Activated naive CD8-positive, alpha-beta T cell treated with anti-CD3 and anti-CD28 coated beads for 36 hours (primary cell): ENCODE data around the gene ANKRD39. TPM values are rescaled to one million over a fixed set of nuclear protein-coding genes. Genes with fewer than 3 reads are reported as not detected.
"Not testable (repeated sequence)": the region's sequence is repeated elsewhere in the genome, so short reads cannot be mapped to it uniquely, and the experiment has no call there.

Source experiments
- DNase-seq: peaks from one replicate; pipeline ENCODE4 v3.0.0; 2021
- H3K27ac Mint-ChIP-seq: one replicate; pipeline ENCODE4 v1.8.0; 2022; ENCODE audit warnings: mild to moderate bottlenecking, moderate library complexity, mixed read lengths
- H3K27me3 Mint-ChIP-seq: one replicate; pipeline ENCODE4 v1.8.0; 2022; ENCODE audit warnings: mild to moderate bottlenecking, mixed read lengths
- H3K36me3 Mint-ChIP-seq: one replicate; pipeline ENCODE4 v1.8.0; 2021; ENCODE audit warnings: mild to moderate bottlenecking, mixed read lengths
- H3K4me1 Mint-ChIP-seq: one replicate; pipeline ENCODE4 v1.8.0; 2021; ENCODE audit warnings: mixed read lengths
- H3K4me3 Mint-ChIP-seq: one replicate; pipeline ENCODE4 v1.8.0; 2022; ENCODE audit warnings: mild to moderate bottlenecking, moderate library complexity, mixed read lengths
- H3K9me3 Mint-ChIP-seq: one replicate; pipeline ENCODE4 v1.8.0; 2022; ENCODE audit warnings: mixed read lengths
- total RNA-seq, 2 experiments: library from RNA; stranded (reverse); gene quantifications; one replicate each; pipeline ENCODE4 v1.2.3, GENCODE V29; 2021

Gene ANKRD39
- total RNA-seq, 2 experiments from 2014 or later: 22.7 to 25.2 TPM

DNA sequence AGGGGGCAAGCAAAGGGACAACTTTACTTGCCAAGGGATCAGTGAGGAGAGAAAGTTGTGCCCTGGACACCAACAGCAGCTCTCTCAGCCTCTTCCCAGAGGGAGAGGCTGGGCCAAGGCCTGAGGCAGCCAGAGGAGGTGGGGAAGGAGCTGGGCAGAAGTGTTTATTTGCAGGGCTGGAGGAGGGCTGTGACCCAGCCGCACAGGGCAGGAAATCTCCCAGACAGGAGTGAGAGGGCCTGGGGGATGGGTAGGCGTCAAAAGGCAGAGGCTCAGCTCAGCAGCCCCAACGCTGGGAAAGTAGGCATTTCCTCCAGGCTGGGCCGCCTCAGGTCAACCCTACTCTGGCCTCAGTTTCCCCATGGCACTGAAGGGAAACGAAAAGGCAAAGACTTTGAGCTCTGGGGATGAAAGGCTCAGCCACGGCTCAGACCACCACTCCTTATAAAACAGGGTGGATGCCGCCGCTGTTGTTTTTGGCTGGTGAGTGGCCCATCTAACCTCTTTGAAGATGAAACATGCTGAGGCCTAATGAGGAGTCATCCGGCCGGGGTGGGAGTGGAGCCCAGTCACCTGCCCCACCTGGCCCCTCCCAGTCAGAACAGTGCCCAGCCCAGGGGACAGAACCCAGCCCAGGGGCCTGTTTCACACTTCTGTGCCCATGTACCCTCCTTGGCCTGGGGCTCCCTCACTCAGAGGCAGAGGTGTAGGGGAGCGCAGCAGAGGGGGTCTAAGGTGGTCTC is 33.9 kb upstream of the ANKRD39 start:
- H3K27me3 Mint-ChIP-seq: no peaks in the 10 kb centered on the region
- H3K27ac Mint-ChIP-seq: no peak overlapping the region
- DNase-seq: no peak

DNA sequence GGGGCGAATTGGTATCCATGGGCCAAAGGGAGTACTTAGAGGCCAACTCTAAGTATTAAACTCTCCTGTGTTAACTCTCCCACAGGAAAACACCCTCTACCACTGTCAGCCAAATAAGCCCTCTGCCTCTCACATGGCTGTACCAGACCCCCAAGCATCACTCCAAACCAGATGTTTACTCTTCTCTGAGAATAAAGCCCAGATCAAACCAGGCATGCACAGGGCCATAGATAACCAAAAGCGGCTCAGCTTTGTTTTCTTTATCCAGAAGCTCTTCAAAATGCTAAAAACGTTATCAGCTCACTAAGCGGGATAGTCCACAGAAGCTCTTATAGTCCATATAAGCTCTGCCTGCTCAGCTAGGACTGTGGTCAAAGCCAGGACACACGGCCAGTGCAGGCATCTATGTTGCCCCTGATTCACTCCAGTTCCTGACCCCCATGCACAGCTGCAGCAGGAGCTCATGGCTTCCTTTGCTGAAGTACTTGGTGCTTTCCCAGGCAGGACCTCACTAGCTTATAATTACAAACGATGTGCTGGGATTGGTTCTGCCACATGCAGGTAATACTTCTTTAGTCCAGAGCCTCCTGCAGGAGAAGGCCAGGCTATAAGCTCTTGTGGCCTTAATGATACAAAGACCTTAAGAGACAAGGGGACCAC is 33.0 kb upstream of the ANKRD39 start:
- no peak for DNase-seq
- H3K9me3 Mint-ChIP-seq: no peaks in the 10 kb centered on the region
- H3K4me3 Mint-ChIP-seq: no peak overlapping the region
- H3K27me3 Mint-ChIP-seq: no peaks in the 10 kb centered on the region
- H3K27ac Mint-ChIP-seq: no peak overlapping the region
- H3K4me1 Mint-ChIP-seq: peaks cover 18% of the 10 kb centered on the region
- no peaks in the 10 kb centered on the region for H3K36me3 Mint-ChIP-seq

More for the DNA sequence above, 33.9 kb upstream of the ANKRD39 start:
- H3K36me3 Mint-ChIP-seq: no peaks in the 10 kb centered on the region
- no peak overlapping the region for H3K4me3 Mint-ChIP-seq
- H3K9me3 Mint-ChIP-seq: no peaks in the 10 kb centered on the region
- peaks cover 25% of the 10 kb centered on the region for H3K4me1 Mint-ChIP-seq

DNA sequence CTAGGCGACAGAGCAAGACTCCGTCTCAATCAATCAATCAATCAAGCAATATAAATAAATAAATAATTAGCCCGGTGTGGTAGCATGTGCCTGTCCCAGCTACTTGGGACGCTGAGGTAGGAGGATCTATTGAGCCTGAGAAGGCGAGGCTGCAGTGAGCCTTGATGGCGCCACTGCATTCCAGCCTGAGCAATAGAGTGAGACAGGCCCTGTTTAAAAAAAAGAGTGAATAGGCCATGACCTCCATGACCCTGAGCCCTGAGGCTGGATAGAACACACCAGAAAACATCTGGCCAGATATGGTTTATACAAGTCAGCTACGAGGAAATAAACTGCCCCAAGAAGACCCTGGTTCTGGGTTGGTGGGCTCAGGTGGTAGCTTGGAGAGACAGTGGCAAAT is 32.4 kb upstream of the ANKRD39 start:
- Mint-ChIP-seq H3K9me3 (no peaks in the 10 kb centered on the region), H3K27ac (no peak overlapping the region), H3K4me3 (no peak overlapping the region), H3K4me1 (peaks cover 17% of the 10 kb centered on the region), H3K36me3 (no peaks in the 10 kb centered on the region), H3K27me3 (no peaks in the 10 kb centered on the region)
- DNase-seq: no peak

DNA sequence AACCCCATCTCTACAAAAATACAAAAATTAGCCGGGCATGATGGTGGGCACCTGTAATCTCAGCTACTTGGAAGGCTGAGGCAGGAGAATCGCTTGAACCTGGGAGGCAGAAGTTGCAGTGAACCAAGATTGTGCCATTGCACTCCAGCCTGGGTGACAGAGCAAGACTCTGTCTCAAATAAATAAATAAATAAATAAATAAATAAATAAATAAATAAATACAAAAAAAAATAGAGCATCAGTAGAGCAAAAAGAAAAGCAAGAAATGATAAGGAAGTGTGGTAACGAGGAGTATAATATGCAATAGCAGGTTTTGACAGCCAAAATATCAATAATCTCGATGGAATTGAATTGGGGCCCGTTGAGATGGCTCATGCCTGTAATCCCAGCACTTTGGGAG is 31.7 kb upstream of the ANKRD39 start:
- not testable (repeated sequence) for H3K4me3 Mint-ChIP-seq, H3K9me3 Mint-ChIP-seq, H3K27me3 Mint-ChIP-seq, H3K27ac Mint-ChIP-seq, H3K36me3 Mint-ChIP-seq, DNase-seq
- peaks cover 13% of the 10 kb centered on the region for H3K4me1 Mint-ChIP-seq

DNA sequence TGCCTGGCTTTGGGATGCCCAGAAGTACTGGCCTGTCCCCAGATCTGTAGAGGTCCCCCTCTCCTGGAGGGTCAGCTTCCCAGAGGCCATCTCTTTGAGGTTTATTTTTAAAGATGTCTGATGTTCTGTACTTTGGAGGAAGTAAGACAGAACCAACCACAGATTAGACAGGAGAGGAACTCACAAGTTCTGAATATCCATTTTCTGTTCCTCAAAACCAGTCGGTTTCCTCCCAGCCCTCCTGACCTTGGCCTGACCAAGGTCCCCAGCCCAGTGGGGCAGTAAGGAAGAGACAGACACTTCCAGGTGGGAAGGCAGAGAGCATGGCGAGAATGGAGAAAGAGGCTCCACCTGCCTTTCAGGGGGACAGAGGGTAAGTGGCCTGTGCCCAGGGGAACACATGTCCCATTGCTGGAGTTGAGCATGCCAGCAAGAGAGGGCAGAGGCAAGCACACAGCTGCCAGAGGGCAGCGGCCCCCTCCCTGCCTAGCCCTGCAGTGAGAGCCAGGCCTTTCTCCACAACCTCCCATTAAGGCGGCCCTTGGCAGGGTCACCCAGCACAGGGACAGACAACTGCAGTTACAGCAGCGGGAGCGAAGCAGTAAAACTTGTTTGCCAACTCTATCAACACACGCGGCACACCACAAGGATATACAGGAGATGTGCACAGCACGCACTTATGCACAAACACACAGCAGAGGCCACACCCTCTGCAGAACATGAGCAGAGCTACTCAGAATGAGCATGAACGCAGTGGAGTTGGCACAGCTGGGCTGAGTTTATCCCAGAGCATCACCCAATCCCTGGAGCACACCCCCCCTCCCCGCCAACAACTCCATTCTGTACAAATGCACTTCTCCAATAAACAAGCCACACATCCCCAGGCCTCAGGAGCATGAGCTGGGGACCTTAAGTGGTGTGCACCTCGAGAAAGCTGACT is 30.5 kb upstream of the ANKRD39 start:
- no peaks in the 10 kb centered on the region for H3K9me3 Mint-ChIP-seq

DNA sequence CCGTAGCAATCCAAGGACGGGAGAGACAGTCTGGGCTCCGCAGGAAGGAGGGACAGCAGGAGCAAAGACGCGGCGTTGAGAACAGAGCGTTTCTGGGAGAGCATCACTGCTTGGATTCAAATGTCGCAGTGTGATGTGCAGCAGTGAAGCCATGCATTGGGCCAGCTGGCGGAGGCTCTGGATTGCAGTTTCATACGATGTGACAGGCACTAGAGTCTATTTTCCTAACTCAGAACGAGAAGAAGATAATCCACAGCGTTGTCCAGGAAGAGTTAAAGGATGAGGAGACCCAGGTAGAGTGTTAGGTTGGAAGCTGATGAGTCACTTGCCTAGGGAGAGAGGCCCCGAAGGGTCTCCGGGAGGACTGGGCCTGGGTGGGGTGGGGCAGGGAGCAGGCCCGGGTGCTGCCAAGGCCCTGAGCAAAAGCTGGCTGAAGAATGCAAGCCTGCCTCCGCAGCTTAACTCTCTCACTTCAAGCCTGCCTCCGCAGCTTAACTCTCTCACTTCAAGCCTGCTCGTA is 29.7 kb upstream of the ANKRD39 start:
- Mint-ChIP-seq H3K9me3 (no peaks in the 10 kb centered on the region), H3K27ac (no peak overlapping the region), H3K4me3 (no peak overlapping the region), H3K36me3 (no peaks in the 10 kb centered on the region), H3K27me3 (no peaks in the 10 kb centered on the region), H3K4me1 (peaks cover 10% of the 10 kb centered on the region)
- DNase-seq: no peak

More for the DNA sequence above, 30.5 kb upstream of the ANKRD39 start:
- no peak overlapping the region for H3K4me3 Mint-ChIP-seq
- no peaks in the 10 kb centered on the region for H3K36me3 Mint-ChIP-seq
- no peaks in the 10 kb centered on the region for H3K27me3 Mint-ChIP-seq
- H3K27ac Mint-ChIP-seq: no peak overlapping the region
- no peak for DNase-seq
- H3K4me1 Mint-ChIP-seq: peaks cover 13% of the 10 kb centered on the region

DNA sequence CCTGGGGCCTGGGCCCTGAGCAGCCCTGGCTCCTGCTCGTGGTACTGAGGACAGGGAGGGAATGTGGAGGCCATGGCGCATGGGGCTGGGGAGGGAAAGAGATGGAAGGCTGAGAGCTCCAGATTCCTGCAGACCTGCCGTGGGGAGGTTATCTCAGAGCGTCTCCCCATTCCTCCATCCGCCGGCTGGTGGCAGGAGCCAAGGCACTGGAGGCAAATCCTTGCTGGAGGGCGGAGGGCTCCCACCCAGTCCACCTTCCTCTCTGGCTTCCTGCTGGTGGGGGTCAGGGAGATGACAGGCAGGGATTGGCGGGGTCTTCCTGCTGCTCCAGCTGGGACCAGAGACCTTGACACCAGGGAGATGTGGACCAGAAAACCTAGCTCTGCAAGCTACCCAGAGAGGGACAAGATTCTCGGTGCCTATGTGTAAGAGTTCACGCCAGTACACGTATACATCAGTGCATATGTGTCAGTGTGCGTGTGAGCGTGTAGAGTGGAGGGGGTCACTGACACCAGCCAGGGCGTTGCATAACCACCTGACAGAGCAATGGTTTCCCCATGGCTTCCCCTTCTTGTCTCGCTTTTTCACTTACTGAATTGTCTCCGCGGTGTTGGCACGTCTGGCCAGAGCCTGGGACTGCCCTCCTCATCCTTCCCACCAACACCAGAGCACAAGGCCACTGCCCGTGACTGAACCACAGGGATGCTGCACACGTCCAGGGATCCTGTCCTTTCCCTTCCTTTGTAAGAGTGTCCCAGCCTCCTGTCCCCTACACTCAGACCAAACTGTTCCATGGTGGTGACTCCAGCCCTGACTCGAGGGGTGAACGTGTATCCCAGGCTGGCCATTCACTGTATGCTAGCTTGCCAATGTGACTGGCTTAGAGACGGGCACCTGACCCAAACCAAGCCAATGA is 27.9 kb upstream of the ANKRD39 start:
- H3K36me3 Mint-ChIP-seq: no peaks in the 10 kb centered on the region
- H3K27ac Mint-ChIP-seq: no peak overlapping the region
- no peak for DNase-seq
- no peak overlapping the region for H3K4me3 Mint-ChIP-seq
- no peaks in the 10 kb centered on the region for H3K9me3 Mint-ChIP-seq
- no peaks in the 10 kb centered on the region for H3K27me3 Mint-ChIP-seq
- peaks cover 2% of the 10 kb centered on the region for H3K4me1 Mint-ChIP-seq

DNA sequence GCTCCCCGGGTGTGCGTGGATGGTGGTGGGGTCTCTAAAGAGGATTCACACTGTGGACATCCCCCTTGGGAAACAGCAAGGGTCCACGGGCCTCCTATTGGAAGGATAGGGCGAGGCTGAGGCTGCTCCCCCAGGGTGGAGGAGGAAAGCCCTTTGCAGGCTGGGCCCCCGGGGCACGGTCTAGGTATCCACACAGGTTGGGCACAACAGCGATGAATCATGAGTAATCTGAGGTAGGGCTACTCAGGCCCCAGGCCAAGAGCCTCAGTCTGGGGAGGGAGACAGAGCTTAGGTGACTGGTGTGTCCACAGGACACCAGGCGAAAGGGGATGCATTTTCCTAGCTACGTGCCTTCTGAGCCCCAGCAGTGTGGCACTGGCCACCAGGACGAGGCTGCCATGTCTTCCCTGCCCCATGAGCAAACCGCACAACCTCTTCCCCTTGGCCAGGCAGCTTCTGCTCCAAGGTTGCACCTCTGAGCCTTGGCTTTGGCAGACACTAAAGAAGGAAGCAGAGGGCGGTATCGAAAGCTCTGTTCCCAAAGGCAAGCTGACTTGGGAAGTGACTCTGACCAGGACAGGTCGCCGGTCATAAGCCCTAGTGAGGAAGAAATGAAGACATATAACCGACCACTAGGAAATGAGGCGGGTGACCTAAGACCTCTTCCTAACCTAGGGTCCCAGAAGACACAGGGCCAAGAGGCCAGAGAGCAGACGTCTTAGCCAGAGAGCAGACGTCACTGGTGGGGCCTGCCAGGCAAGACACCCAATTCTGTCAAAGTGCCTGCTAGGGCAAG is 26.7 kb upstream of the ANKRD39 start:
- no peak overlapping the region for H3K4me3 Mint-ChIP-seq
- DNase-seq: no peak
- H3K27ac Mint-ChIP-seq: no peak overlapping the region
- H3K4me1 Mint-ChIP-seq: no peaks in the 10 kb centered on the region
- no peaks in the 10 kb centered on the region for H3K36me3 Mint-ChIP-seq
- no peaks in the 10 kb centered on the region for H3K9me3 Mint-ChIP-seq
- H3K27me3 Mint-ChIP-seq: no peaks in the 10 kb centered on the region

DNA sequence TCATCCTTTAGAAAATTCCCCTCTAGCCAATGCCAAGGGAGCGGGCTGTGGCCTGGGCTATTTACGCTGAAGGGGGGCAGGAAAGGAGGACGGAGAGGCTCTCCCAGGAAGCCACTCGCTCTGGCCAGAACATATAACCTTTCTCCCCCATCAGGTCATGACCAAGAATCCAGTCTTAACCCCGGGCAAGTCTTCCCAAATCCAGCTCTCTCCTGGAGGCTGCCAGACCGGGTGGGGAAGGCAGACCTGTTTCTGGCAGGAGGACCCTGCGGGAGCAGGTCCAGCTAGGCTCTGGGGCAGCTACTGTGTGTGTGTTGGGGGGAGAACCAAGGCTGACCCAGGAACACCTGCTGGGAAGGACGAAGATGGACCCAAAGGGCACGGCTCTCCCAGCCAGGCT is 25.5 kb upstream of the ANKRD39 start:
- DNase-seq: no peak
- H3K27me3 Mint-ChIP-seq: no peaks in the 10 kb centered on the region
- no peak overlapping the region for H3K4me3 Mint-ChIP-seq
- H3K9me3 Mint-ChIP-seq: no peaks in the 10 kb centered on the region
- no peaks in the 10 kb centered on the region for H3K36me3 Mint-ChIP-seq
- H3K4me1 Mint-ChIP-seq: no peaks in the 10 kb centered on the region
- H3K27ac Mint-ChIP-seq: no peak overlapping the region

DNA sequence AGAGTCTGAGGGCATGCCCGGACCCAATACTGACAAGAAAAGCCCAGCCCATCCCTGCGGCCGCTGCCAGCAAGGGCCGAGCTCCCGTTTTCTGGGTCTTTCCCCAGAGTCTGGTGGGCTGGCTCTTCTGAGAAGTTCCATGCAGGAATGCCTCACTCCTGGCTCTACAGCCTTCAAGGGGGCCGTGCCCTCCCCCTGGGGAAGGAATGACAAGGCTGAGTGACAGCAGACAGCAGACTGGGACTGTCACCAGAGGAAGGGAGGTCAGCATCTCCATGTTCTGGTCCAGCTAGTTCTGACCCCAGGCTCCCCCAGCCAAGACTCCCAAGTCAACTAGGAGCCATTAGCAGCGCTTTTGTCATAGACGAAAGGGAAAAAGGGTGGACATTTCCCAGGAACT is 25.1 kb upstream of the ANKRD39 start:
- Mint-ChIP-seq H3K4me1 (no peaks in the 10 kb centered on the region), H3K4me3 (no peak overlapping the region), H3K27me3 (no peaks in the 10 kb centered on the region), H3K27ac (no peak overlapping the region), H3K36me3 (no peaks in the 10 kb centered on the region), H3K9me3 (no peaks in the 10 kb centered on the region)
- no peak for DNase-seq

DNA sequence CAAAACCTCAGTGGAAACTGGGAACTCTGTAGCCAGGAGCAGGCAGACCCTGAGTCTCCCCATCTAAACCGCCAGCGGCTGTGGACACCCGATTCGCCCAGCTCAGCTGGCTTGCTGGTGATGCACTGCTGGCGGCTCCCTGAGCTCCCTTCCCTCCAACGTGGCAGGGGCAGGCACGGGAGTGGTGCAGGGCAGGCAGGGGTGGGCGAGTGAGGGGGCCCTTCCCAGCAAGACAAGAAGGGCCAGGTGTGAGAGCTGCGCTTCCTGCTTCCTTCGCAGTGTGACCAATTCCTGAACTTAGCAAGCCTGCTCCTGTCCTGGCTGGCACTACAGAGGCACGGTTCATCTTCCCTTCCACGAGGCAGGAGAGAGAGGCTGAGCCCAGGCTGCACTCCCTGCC is 24.4 kb upstream of the ANKRD39 start:
- Mint-ChIP-seq H3K36me3 (no peaks in the 10 kb centered on the region), H3K4me3 (no peak overlapping the region), H3K27ac (no peak overlapping the region), H3K4me1 (no peaks in the 10 kb centered on the region), H3K9me3 (no peaks in the 10 kb centered on the region), H3K27me3 (no peaks in the 10 kb centered on the region)
- no peak for DNase-seq

DNA sequence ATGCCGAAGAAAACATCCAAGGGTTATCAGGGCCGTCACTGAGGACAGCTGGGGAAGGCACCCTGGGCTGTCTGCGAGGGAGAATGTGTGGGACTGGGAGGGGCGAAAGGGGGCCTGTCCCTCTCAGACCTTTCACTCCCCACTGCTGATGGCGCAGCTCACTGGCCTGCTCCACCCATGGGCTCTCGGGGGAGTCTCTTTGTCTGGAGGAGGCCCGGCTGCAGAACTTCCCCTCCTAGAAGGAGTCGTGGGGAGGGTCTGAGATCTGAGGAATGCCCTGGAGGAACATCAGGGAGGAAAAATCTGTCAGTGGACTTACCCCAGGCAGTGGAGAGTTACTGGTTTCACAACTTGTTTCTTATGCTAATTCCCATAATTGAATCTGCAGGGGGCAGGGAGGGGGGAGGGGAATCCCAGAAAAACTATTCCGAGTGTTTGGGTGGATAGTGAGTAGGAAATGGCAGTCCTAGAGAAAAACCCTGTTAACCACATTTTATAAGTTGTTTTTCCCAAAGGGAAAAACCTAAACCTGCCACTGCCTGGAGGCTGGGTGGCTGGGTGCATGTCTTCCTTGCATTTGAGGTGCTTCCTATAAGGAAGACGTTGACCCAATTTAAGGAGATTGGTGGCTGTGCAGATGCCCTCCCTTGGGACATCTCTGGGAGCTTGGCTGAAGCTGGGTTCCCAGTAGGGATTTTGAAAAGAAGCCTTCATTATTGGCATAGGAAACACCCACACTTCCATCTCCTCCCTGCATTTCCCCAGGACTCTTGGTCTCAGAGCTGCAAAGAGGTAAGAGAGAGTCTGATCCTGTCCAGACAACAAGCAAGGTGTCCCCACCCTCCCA is 23.8 kb upstream of the ANKRD39 start:
- H3K36me3 Mint-ChIP-seq: no peaks in the 10 kb centered on the region
- H3K27ac Mint-ChIP-seq: no peak overlapping the region
- no peak overlapping the region for H3K4me3 Mint-ChIP-seq
- H3K4me1 Mint-ChIP-seq: no peaks in the 10 kb centered on the region
- H3K27me3 Mint-ChIP-seq: no peaks in the 10 kb centered on the region
- no peaks in the 10 kb centered on the region for H3K9me3 Mint-ChIP-seq
- no peak for DNase-seq

DNA sequence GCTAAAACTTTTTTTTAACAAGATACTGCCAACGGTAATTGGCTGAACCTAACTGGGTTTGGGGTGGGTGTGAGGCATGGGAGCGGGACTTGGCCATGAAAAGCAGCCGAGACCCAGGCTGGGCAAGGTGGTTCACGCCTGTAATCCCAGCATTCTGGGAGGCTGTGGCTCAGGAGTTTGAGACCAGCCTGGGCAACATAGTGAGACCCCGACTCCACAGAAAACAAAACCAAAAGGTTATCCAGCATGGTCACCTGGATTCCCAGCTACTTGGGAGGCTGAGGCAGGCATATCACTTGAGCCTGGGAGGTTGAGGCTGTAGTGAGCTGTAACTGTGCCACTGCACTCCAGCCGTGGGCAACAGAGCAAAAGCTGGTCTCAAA is 23.1 kb upstream of the ANKRD39 start:
- H3K4me3 Mint-ChIP-seq: no peak overlapping the region
- DNase-seq: no peak
- no peaks in the 10 kb centered on the region for H3K36me3 Mint-ChIP-seq
- peaks cover 2% of the 10 kb centered on the region for H3K4me1 Mint-ChIP-seq
- no peaks in the 10 kb centered on the region for H3K9me3 Mint-ChIP-seq
- H3K27me3 Mint-ChIP-seq: no peaks in the 10 kb centered on the region
- H3K27ac Mint-ChIP-seq: no peak overlapping the region
